GM23248 (cell line): Measurements from ENCODE around the gene BCL2L14. TPM values are rescaled to one million over a fixed set of nuclear protein-coding genes. Genes with fewer than 3 reads are reported as not detected.

Source experiments
- DNase-seq: peaks from one replicate; pipeline ENCODE4 v3.0.0-alpha.2; 2015
- H2AFZ ChIP-seq: fragments of 200-600 bp; sonication (generic); 2 replicates; pipeline ENCODE4 v1.6.1; 2016; ENCODE audit warnings: antibody characterized with exemption
- H3F3A ChIP-seq: fragments of 200-600 bp; sonication (generic); 2 replicates; pipeline ENCODE4 v1.6.1; 2016; ENCODE audit warnings: mild to moderate bottlenecking, antibody characterized with exemption, mixed run types; ENCODE audit not compliant: insufficient read depth
- H3K27ac ChIP-seq: fragments of 200-600 bp; sonication (generic); 2 replicates; pipeline ENCODE4 v1.5.1; 2016; ENCODE audit warnings: mild to moderate bottlenecking
- H3K27me3 ChIP-seq: fragments of 200-600 bp; sonication (generic); replicated peaks from 2 replicates; pipeline ENCODE4 v1.6.1; 2016; ENCODE audit warnings: mild to moderate bottlenecking; ENCODE audit not compliant: insufficient read depth
- H3K36me3 ChIP-seq: fragments of 200-600 bp; sonication (generic); 2 replicates; pipeline ENCODE4 v1.6.1; 2016; ENCODE audit warnings: low read depth, mild to moderate bottlenecking
- H3K4me1 ChIP-seq: fragments of 200-600 bp; sonication (generic); 2 replicates; pipeline ENCODE4 v1.6.1; 2016; ENCODE audit warnings: mild to moderate bottlenecking; ENCODE audit not compliant: insufficient read depth
- H3K4me2 ChIP-seq: fragments of 200-600 bp; sonication (generic); one replicate; pipeline ENCODE4 v1.6.1; 2016; ENCODE audit warnings: mild to moderate bottlenecking; ENCODE audit not compliant: unreplicated experiment
- H3K4me3 ChIP-seq: fragments of 200-600 bp; sonication (generic); 2 replicates; pipeline ENCODE4 v1.5.1; 2016; ENCODE audit warnings: mild to moderate bottlenecking
- H3K79me2 ChIP-seq: fragments of 200-600 bp; sonication (generic); 2 replicates; pipeline ENCODE4 v1.6.1; 2016; ENCODE audit warnings: mild to moderate bottlenecking; ENCODE audit not compliant: insufficient read depth
- H3K9ac ChIP-seq: fragments of 200-600 bp; sonication (generic); 2 replicates; pipeline ENCODE4 v1.6.1; 2016; ENCODE audit warnings: mild to moderate bottlenecking
- H3K9me2 ChIP-seq: fragments of 200-600 bp; sonication (generic); 2 replicates; pipeline ENCODE4 v1.6.1; 2016; ENCODE audit warnings: mixed run types, mild to moderate bottlenecking, moderate library complexity; ENCODE audit not compliant: insufficient read depth
- H3K9me3 ChIP-seq: fragments of 200-600 bp; sonication (generic); one replicate; pipeline ENCODE4 v1.6.1; 2017; ENCODE audit warnings: low read depth
- H4K20me1 ChIP-seq: fragments of 200-600 bp; sonication (generic); 2 replicates; pipeline ENCODE4 v1.6.0; 2016; ENCODE audit not compliant: insufficient read depth
- EZH2 ChIP-seq: fragments of 200-600 bp; sonication (generic); IDR thresholded peaks from 2 replicates; pipeline ENCODE4 v1.6.1; 2018; ENCODE audit warnings: antibody characterized with exemption, mild to moderate bottlenecking; ENCODE audit not compliant: insufficient read depth, poor library complexity, severe bottlenecking
- EZH2phosphoT487 ChIP-seq: fragments of 200-600 bp; sonication (generic); IDR thresholded peaks from 2 replicates; pipeline ENCODE4 v1.6.1; 2018; ENCODE audit warnings: antibody characterized with exemption, moderate library complexity, mild to moderate bottlenecking, low read depth; ENCODE audit not compliant: insufficient read depth
- WGBS, 2 experiments: methylation state at CpG; one replicate each; pipeline ENCODE4 v1.1.6; 2015 to 2017; ENCODE audit warnings: low lambda C conversion rate in 2 of 2, low coverage in 1 of 2; ENCODE audit errors: missing lambda C conversion rate in 2 of 2; 5-methylcytosine and 5-hydroxymethylcytosine counted together
- in situ Hi-C: fragments of 300-500 bp; cut with MboI; formaldehyde crosslinking; loops from 2 replicates; pipeline ENCODE4 v1.15.0; 2020
- polyA plus RNA-seq: library from polyadenylated mRNA; unstranded; fragments of >200 nt; fragmentation: Nextera tagmentation; extraction: Ambion mirVana; gene quantifications from 2 replicates; pipeline ENCODE4 v1.2.1, GENCODE V29; 2016
- total RNA-seq: library from RNA; depleted of rRNA; stranded (reverse); fragments of >200 nt; shearing (Covaris generic); gene quantifications from 2 replicates; pipeline ENCODE4 v1.2.3, GENCODE V29; 2014

Gene BCL2L14
- total and polyA plus RNA-seq, 2 experiments from 2014 or later, result not detected

GRCh38 chr12:12115514-12115913, 44.8 kb downstream of the BCL2L14 start:
- no peaks in the 10 kb centered on the region for H3K4me1 ChIP-seq
- no peaks in the 10 kb centered on the region for H4K20me1 ChIP-seq
- in situ Hi-C loops, result no loop called here
- no peak overlapping the region for H3K4me3 ChIP-seq
- no peak overlapping the region for H3K4me2 ChIP-seq
- 55 to 57% methylated on average over 4 of the region's 4 CpGs for WGBS, 2 experiments
- H3K9me2 ChIP-seq, result no peaks in the 10 kb centered on the region
- H3K27me3 ChIP-seq, result no peaks in the 10 kb centered on the region
- peaks cover 6% of the 10 kb centered on the region for H3K36me3 ChIP-seq
- no peak overlapping the region for H2AFZ ChIP-seq
- H3K79me2 ChIP-seq, result no peaks in the 10 kb centered on the region
- no peaks in the 10 kb centered on the region for H3K9me3 ChIP-seq
- H3K27ac ChIP-seq, result no peak overlapping the region
- TF ChIP-seq EZH2, result no peak
- no peak overlapping the region for H3K9ac ChIP-seq
- no peaks in the 10 kb centered on the region for H3F3A ChIP-seq
- DNase-seq, result no peak

- H3F3A ChIP-seq, result no peaks in the 10 kb centered on the region
- H3K27ac ChIP-seq, result no peak overlapping the region
- H3K9ac ChIP-seq, result no peak overlapping the region
- in situ Hi-C loops, result no loop called here
- H3K4me1 ChIP-seq, result no peaks in the 10 kb centered on the region
- H3K4me3 ChIP-seq, result no peak overlapping the region
- peaks cover 13% of the 10 kb centered on the region for H3K36me3 ChIP-seq
- WGBS, 2 experiments, result 97 to 98% methylated on average over 2 of the region's 2 CpGs
- H3K4me2 ChIP-seq, result no peak overlapping the region
- TF ChIP-seq EZH2phosphoT487 (no peak), EZH2 (no peak)
- H4K20me1 ChIP-seq, result no peaks in the 10 kb centered on the region
- H2AFZ ChIP-seq, result no peak overlapping the region
- no peaks in the 10 kb centered on the region for H3K9me3 ChIP-seq
- DNase-seq, result no peak
- no peaks in the 10 kb centered on the region for H3K79me2 ChIP-seq
- H3K27me3 ChIP-seq, result no peaks in the 10 kb centered on the region
- H3K9me2 ChIP-seq, result no peaks in the 10 kb centered on the region
Observed at GRCh38 chr12:12116677-12117076, 45.9 kb downstream of the BCL2L14 start.

DNA sequence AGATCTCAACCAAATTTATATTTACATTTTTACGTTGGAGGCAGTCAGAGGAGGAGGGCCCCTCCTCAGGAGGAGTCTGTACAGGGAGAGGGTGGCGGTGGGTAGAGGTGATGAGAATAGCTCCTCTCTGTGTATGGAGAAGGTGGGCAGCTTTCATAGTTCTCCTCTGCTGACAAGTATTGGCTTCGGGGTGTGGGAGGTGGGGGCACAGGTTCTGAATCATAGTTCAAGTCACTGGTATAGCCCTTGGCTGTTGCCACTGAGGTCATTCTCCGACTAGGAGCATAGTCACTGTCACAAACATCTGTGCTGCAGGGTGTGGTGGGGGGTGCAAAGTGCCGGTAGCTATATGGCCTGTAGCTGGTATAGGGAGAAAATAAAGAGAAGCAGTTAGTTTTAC, 50.3 kb downstream of the BCL2L14 start:
- no peak overlapping the region for H3K4me3 ChIP-seq
- peak; percentile 12 for DNase-seq
- peaks cover 27% of the 10 kb centered on the region for H3K36me3 ChIP-seq
- H3K4me2 ChIP-seq, result no peak overlapping the region
- H2AFZ ChIP-seq, result no peak overlapping the region
- H3K27ac ChIP-seq, result no peak overlapping the region
- H3K79me2 ChIP-seq, result no peaks in the 10 kb centered on the region
- no peaks in the 10 kb centered on the region for H3K4me1 ChIP-seq
- H3F3A ChIP-seq, result no peaks in the 10 kb centered on the region
- no peaks in the 10 kb centered on the region for H3K9me2 ChIP-seq
- H3K27me3 ChIP-seq, result no peaks in the 10 kb centered on the region
- no peaks in the 10 kb centered on the region for H4K20me1 ChIP-seq
- in situ Hi-C loops, result no loop called here
- H3K9ac ChIP-seq, result no peak overlapping the region
- no peaks in the 10 kb centered on the region for H3K9me3 ChIP-seq
- no peak for TF ChIP-seq EZH2phosphoT487
- no peak for TF ChIP-seq EZH2
- whole genome bisulfite sequencing, 2 experiments, result 81 to 82% methylated on average over 4 to 5 of the region's 5 CpGs

- H3K27ac ChIP-seq, result no peak overlapping the region
- peak; percentile 11 for DNase-seq
- no peaks in the 10 kb centered on the region for H3F3A ChIP-seq
- H3K9me2 ChIP-seq, result no peaks in the 10 kb centered on the region
- H3K4me3 ChIP-seq, result no peak overlapping the region
- H4K20me1 ChIP-seq, result no peaks in the 10 kb centered on the region
- H3K79me2 ChIP-seq, result no peaks in the 10 kb centered on the region
- in situ Hi-C loops, result no loop called here
- H3K27me3 ChIP-seq, result no peaks in the 10 kb centered on the region
- 36 to 38% methylated on average over 3 of the region's 3 CpGs for WGBS, 2 experiments
- H3K9ac ChIP-seq, result no peak overlapping the region
- H3K4me1 ChIP-seq, result no peaks in the 10 kb centered on the region
- no peak overlapping the region for H2AFZ ChIP-seq
- peaks cover 27% of the 10 kb centered on the region for H3K36me3 ChIP-seq
- no peaks in the 10 kb centered on the region for H3K9me3 ChIP-seq
- TF ChIP-seq EZH2 (no peak), EZH2phosphoT487 (no peak)
- H3K4me2 ChIP-seq, result no peak overlapping the region
Observed at GRCh38 chr12:12123036-12123604, 52.4 kb downstream of the BCL2L14 start.

DNA sequence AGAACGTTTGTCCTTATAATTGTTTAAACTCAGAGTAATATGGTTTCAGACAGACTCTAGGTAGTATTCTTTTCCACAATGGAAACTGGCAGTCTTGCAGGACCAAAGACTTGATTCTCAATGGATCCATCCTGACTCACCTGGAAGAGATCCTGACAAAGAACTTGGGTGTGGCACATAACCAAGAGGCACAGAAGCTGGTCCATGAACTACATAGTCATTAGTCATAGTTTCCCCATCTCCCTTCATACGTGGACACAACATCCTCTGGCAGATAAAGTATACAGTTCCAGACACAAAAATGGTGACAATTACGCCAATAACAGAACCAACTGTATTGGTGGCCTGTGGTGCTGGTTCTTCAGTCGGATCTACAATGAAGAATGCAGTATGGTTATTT, 55.8 kb downstream of the BCL2L14 start:
- H3F3A ChIP-seq, result no peaks in the 10 kb centered on the region
- H3K27me3 ChIP-seq, result no peaks in the 10 kb centered on the region
- H3K9ac ChIP-seq, result no peak overlapping the region
- H3K9me3 ChIP-seq, result no peaks in the 10 kb centered on the region
- 85 to 86% methylated on average over 4 of the region's 4 CpGs for WGBS, 2 experiments
- no peak overlapping the region for H2AFZ ChIP-seq
- H3K4me2 ChIP-seq, result no peak overlapping the region
- no peaks in the 10 kb centered on the region for H3K9me2 ChIP-seq
- DNase-seq, result peak; percentile 8
- no peaks in the 10 kb centered on the region for H4K20me1 ChIP-seq
- no peaks in the 10 kb centered on the region for H3K4me1 ChIP-seq
- H3K36me3 ChIP-seq, result peaks cover 19% of the 10 kb centered on the region
- TF ChIP-seq EZH2 (no peak), EZH2phosphoT487 (no peak)
- no peak overlapping the region for H3K27ac ChIP-seq
- in situ Hi-C loops, result no loop called here
- H3K4me3 ChIP-seq, result no peak overlapping the region
- no peaks in the 10 kb centered on the region for H3K79me2 ChIP-seq
